DOHH2 (cell line): ENCODE data around the gene ARMS2.

Experiments used
- CTCF ChIP-seq: fragments of 200-600 bp; sonication (generic); IDR thresholded peaks from one replicate; pipeline ENCODE4 v1.5.1; 2014; ENCODE audit warnings: antibody characterized with exemption, mild to moderate bottlenecking, low read depth, low read length; ENCODE audit not compliant: poor library complexity, severe bottlenecking
- EZH2phosphoT487 ChIP-seq: fragments of 200-600 bp; sonication (generic); IDR thresholded peaks from 2 replicates; pipeline ENCODE4 v1.6.1; 2017; ENCODE audit warnings: borderline replicate concordance, mild to moderate bottlenecking, antibody characterized with exemption, low read length, moderate library complexity, mixed read lengths

DNA sequence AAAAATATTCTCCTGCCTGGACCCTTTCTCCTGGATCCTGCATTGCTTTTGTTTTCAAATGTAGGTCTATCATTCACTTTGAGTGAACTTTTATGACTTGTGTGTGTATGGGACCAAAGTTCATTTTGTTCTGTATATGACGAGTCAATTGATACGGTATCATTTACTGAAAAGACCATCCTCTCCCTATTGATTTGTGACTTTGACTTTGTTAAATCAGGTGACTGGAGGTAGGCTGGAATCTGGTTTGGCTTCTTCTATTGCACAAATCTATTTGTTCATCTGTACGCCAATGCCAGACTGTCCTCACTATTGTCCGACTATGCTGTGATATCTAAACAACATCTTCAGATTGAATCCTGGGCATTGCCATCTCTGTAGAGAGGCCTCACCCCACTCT lies 5.3 kb upstream of the ARMS2 start:
- TF ChIP-seq CTCF (no peak), EZH2phosphoT487 (no peak)
